ENCODE results near the gene IPO9. TPM values are rescaled to one million over a fixed set of nuclear protein-coding genes. Genes with fewer than 3 reads are reported as not detected.

Gene IPO9
- total RNA-seq, 4 donors from 2014 or later: 12.9 to 25.6 (median 19.8) TPM

- no peaks in the 10 kb centered on the region for H3K9me3 ChIP-seq
- H3K36me3 ChIP-seq: no peaks in the 10 kb centered on the region
- TF ChIP-seq EP300 (IDR thresholded peaks at IDR 0.05): no peak
- no peak for TF ChIP-seq POLR2AphosphoS5 (IDR thresholded peaks at IDR 0.05)
- no peak for TF ChIP-seq POLR2A (IDR thresholded peaks at IDR 0.05)
- TF ChIP-seq, protein P1, sequence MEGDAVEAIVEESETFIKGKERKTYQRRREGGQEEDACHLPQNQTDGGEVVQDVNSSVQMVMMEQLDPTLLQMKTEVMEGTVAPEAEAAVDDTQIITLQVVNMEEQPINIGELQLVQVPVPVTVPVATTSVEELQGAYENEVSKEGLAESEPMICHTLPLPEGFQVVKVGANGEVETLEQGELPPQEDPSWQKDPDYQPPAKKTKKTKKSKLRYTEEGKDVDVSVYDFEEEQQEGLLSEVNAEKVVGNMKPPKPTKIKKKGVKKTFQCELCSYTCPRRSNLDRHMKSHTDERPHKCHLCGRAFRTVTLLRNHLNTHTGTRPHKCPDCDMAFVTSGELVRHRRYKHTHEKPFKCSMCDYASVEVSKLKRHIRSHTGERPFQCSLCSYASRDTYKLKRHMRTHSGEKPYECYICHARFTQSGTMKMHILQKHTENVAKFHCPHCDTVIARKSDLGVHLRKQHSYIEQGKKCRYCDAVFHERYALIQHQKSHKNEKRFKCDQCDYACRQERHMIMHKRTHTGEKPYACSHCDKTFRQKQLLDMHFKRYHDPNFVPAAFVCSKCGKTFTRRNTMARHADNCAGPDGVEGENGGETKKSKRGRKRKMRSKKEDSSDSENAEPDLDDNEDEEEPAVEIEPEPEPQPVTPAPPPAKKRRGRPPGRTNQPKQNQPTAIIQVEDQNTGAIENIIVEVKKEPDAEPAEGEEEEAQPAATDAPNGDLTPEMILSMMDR (IDR thresholded peaks at IDR 0.05): no peak
- DNase-seq (ENCODE audit: low spot score in 2 of 2): no peak
- H3K4me3 ChIP-seq: no peak overlapping the region
- H3K4me1 ChIP-seq: peaks cover 56% of the 10 kb centered on the region
- no peaks in the 10 kb centered on the region for H3K27me3 ChIP-seq
- WGBS: 44% methylated on average over 1 of the region's 1 CpG
- peak overlapping the region; percentile 57 for H3K27ac ChIP-seq
Observed at GRCh38 chr1:201884425-201884824, 55.5 kb downstream of the IPO9 start.

GRCh38 chr1:201885531-201886075 lies 56.6 kb downstream of the IPO9 start:
- WGBS: 51% methylated on average over 6 of the region's 6 CpGs
- peak overlapping the region; percentile 14 for H3K27ac ChIP-seq
- peak in 1 of 2 donors; percentile 16 for DNase-seq (ENCODE audit: low spot score in 2 of 2)
- H3K4me1 ChIP-seq: peaks cover 60% of the 10 kb centered on the region
- TF ChIP-seq, protein P1 (IDR thresholded peaks at IDR 0.05): no peak
- TF ChIP-seq EP300 (IDR thresholded peaks at IDR 0.05) (no peak), POLR2AphosphoS5 (IDR thresholded peaks at IDR 0.05) (no peak), POLR2A (IDR thresholded peaks at IDR 0.05) (no peak)
- H3K36me3 ChIP-seq: no peaks in the 10 kb centered on the region
- H3K9me3 ChIP-seq: no peaks in the 10 kb centered on the region
- no peak overlapping the region for H3K4me3 ChIP-seq
- no peaks in the 10 kb centered on the region for H3K27me3 ChIP-seq

GRCh38 chr1:201886103-201886885 lies 57.3 kb downstream of the IPO9 start:
- no peak overlapping the region for H3K4me3 ChIP-seq
- H3K9me3 ChIP-seq: no peaks in the 10 kb centered on the region
- 71% methylated on average over 9 of the region's 9 CpGs for WGBS
- H3K36me3 ChIP-seq: peaks cover 2% of the 10 kb centered on the region
- H3K27me3 ChIP-seq: no peaks in the 10 kb centered on the region
- DNase-seq (ENCODE audit: low spot score in 2 of 2): peak; percentile 35 to 43
- peaks cover 60% of the 10 kb centered on the region for H3K4me1 ChIP-seq
- TF ChIP-seq, protein P1 (IDR thresholded peaks at IDR 0.05): no peak
- no peak for TF ChIP-seq POLR2AphosphoS5 (IDR thresholded peaks at IDR 0.05)
- TF ChIP-seq EP300 (IDR thresholded peaks at IDR 0.05): no peak
- no peak for TF ChIP-seq POLR2A (IDR thresholded peaks at IDR 0.05)
- H3K27ac ChIP-seq: no peak overlapping the region

DNA sequence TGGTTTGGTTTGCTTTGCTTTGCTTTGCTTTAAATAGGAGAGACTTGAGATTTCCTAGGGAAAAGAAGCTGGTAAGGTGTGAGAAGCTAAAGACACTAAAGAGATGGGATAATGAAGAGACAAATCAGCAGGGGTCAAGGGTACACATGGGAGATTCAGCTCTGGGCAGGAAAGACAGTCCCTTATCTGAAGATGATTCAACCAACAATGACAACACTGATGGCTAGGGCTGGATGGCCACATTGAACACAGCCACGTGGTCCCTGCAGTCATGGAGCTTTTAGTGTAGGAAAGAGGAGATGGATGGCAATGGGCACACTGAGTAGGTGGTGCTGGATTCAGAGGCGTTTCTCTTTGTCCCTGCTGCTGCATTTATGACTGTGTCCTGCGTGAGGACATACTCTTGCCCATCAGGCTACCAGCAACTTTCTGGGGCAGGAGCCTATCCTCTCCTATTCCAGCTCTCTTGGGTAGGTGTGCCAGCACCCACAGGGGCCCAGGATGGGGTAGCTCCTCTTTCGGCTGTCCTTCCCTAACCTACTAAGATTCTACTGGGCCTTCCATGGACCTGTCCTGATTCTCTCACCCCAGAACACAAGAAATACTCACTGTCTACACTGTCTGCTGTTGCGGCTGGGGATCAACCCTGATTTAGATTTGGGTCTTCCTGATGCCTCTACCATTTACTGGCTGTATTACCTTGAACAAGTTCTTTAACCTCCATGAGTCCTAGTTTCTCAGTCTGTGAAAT lies 58.3 kb downstream of the IPO9 start:
- TF ChIP-seq POLR2A (IDR thresholded peaks at IDR 0.05) (no peak), POLR2AphosphoS5 (IDR thresholded peaks at IDR 0.05) (no peak), EP300 (IDR thresholded peaks at IDR 0.05) (no peak)
- TF ChIP-seq, protein P1 (IDR thresholded peaks at IDR 0.05): no peak
- no peaks in the 10 kb centered on the region for H3K9me3 ChIP-seq
- peaks cover 60% of the 10 kb centered on the region for H3K4me1 ChIP-seq
- DNase-seq (ENCODE audit: low spot score in 2 of 2): peak in 1 of 2 donors; percentile 35
- H3K4me3 ChIP-seq: no peak overlapping the region
- H3K27me3 ChIP-seq: no peaks in the 10 kb centered on the region
- WGBS: 74% methylated on average over 5 of the region's 5 CpGs
- H3K36me3 ChIP-seq: peaks cover 2% of the 10 kb centered on the region
- H3K27ac ChIP-seq: no peak overlapping the region
